T-helper 1 cell (primary cell): ENCODE data around the gene DLG2.

ENCODE experiments used
- DNase-seq, 5 donors: peaks; one replicate each; pipeline ENCODE4 v3.0.0-alpha.2; 2012 to 2020

DLG2 gene

DNA sequence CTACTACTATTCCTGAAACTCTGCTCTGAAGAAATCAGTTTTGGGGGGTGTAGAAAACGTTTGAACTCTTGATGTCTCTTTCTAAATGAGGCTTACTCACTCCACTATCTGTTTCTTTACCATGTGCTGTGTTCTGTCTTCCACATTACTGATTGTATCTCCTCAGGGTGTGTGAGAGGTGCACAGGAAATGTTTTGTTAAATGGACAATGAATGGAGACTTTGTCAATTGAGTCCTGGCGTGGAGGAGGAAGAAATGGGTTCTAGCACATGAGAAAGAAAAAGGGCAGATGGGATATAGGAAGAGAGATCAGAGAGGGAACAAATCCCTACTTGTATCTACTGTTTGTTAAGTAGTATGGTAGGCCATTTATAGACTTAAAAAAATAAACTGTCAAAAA, 1763.9 kb downstream of the DLG2 start:
- no peak for DNase-seq

DNA sequence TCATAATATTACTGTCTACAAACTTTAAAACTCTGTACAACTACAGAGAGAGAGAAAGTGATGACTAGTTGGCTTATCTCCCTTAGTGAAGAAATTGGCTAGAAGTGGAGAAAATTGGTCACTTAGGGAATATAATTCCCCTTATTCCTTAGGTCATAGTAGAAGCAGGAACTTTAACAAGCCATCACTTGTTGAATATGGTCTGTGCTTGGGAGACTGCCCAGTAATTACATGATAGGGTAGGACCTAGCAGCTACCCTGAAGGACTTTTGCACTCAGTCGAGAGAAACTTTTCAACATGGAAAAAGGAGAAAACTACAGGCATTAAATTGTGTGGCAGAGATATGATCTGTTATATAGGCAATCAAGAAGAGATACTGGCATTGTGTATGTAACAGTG, 1764.5 kb downstream of the DLG2 start:
- no peak for DNase-seq

DNA sequence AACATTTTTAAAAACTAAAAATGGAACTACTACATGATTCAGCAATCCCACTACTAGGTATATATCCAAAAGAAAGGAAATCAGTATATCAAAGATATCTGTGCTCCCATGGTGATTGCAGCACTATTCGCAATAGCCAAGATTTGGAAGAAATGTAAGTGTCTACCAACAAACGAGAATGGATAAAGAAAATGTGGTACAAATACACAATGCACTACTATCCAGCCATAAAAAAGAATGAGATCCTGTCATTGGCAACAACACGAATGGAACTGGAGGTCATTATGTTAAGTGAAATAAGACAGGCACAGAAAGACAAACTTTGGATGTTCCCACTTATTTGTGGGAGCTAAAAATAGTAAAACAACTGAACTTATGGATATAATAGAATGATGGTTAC, 1765.1 kb downstream of the DLG2 start:
- DNase-seq: no peak

DNA sequence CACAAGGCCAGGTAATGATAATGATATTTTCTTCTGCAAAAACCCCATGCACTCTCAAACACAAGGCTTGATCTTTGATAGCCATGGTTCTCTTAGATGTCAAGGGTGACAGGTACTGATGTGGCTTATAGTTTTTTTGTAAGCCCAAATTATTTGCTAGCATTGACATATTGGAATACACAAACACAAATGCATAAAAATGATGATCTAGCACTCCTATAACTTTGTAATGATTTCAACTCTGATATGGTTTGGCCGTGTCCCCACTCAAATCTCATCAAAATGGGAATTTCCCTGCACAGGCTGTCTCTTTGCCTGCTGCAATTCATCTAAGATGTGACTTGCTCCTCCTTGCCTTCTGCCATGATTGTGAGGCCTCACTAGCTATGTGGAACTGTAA, 1768.5 kb downstream of the DLG2 start:
- DNase-seq: no peak

DNA sequence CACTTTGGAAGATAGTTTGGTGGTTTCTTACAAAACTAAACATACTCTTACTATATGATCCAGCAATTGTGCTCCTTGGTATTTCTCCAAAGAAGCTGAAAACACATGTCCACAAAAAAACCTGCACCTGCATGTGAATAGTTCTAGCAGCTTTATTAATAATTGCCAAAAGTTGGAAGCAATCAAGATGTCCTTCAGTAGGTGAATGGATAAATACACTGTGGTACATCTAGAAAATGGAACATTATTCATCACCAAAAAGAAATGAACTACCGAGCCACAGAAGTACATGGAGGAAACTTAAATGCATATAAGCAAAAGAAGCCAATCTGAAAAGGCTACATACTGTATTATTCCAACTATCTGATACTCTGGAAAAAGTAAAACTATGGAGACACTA, 1771.9 kb downstream of the DLG2 start:
- no peak for DNase-seq

- DNase-seq: no peak
These were observed 1774.2 kb downstream of the DLG2 start for GRCh38 chr11:83852775-83853442.

- DNase-seq: no peak
These were observed 1775.1 kb downstream of the DLG2 start for GRCh38 chr11:83852012-83852411.

DNA sequence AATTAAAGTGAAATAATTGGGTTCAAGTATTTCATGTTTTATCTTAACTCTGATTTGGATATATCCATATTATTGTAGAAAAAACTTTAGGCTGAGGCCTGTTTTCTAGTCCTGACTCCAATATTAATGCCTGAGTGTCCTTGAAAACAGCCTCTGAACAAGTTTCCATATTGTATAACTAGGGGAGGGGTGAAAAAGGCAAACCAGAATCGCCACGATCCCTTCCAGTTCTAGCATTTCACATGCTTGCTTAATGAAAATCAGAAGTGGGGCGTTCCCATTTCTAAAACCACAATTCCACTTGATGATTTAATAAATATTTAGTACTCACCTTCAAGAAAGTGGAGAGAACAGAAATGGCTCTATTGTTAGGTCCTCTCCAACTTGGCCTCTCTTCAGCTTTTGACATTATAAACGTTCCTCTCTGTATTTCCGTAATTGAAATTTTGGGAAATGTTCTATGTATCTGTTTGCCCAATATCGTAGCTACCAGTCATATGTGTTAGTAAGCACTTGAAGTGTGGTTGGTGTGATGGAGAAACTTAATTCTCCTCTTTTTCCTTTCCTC, 1779.6 kb downstream of the DLG2 start:
- no peak for DNase-seq

DNA sequence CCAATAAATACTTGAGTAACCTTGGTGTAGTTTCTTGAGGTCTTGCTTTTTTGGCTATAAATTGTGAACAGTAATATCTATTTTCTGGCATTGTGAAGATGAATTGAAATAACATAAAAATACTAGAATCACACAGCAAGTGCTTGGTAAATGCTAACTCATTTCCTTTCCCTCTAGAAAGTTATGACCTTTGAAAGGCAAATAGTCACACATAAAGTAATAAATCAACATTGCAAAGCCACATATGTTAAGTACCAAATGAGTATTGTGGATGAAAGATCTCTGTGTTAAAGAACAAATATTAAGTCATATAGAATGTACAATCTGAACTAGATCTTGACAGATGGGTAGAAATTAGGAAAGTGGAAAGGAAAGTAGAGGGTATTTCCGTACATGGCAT, 1781.3 kb downstream of the DLG2 start:
- no peak for DNase-seq

DNA sequence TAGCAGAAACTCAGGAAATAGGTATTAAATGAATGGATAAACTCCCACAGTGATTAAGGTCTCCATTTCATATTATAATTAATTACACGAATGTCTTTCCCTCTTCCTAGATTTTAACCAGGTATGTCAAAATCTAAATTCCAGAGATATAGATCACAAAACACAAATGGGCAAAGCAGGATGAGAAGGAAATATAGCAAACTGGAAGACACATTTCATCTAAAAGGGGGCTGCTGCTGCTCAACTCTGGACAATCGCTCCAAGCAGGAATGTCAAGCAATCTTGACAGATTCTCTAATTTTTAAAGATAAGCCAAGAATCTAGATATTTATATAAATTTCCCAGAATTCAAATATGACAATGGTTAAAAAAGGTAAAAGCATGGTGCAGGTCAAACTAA, 1786.8 kb downstream of the DLG2 start:
- DNase-seq: no peak

DNA sequence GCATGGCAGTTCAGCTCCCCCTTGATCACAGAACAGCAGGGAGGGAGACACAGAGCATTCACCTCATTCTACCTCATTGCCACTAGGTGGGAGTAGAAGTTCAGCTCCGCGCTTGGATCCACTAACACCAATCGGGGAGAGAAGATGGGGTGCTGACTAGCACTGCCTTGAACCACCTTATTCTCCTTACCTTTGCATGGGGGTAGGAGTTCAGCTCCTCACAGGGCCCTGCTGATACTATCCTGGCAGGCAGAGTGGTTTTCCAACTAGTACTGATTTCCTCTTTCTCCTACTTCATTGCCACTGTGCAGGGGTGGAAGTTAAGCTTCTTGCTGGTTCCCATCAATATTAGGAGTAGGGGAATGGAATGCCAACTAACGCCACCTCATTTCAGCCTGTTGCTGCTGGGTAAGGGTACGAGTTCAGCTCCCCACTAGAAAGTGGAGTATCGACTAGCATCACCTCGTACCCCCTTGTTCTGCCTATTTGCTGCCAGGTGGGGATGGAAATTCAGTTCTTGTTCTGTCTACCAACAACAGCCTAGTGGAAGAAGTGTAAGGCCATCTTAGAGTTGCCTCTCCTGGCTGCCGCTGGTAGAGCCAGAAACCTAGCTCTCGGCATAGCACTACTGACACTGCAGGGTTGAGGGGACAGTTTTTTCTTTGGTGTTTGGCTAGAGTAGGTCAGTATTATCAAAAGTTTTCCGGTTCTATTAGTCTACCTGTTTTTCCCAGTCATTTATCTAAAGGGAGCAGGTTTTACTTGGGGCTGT, 1790.1 kb downstream of the DLG2 start:
- peak in 1 of 5 donors; percentile 7 for DNase-seq

DNA sequence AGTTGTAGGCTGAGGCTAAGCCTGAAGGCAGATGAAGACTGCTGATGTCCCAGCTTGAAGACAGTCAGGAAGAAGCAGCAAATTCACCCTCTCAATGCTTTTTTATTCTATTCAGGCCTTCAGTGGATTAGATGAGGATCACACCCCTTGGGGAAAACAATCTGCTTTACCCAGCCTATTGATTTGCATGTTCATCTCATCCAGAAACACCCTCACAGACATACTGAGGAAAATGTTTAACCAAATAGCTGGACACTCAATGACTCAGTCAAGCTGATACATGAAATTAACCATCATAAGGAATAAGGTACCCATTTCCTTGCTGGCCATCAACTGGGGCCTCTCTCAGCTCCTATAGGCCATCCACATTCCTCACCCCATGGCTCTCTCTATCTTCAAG, 1791.1 kb downstream of the DLG2 start:
- no peak for DNase-seq

GRCh38 chr11:83835423-83835822, 1791.7 kb downstream of the DLG2 start:
- DNase-seq: no peak

DNA sequence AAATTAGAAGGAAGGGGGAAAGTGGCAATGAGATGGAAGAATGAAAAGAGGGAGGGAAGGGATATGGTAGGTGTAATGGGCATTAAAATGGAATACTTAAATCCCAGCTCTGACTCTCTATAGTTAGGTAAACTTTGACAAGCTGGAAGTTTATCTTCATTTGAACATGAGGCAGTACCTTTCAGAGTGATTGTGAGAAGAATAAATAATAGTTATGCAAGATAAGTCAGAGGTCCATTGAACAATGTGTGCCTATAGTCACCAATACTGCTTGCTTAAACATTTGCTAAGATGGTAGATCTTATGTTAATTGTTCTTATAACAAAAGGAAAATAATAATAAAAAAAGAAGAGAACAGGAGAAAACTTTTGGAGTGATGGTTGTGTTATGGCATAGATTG, 1795.2 kb downstream of the DLG2 start:
- DNase-seq: no peak

GRCh38 chr11:83827940-83828554, 1799.1 kb downstream of the DLG2 start:
- peak in 1 of 5 donors; percentile 7 for DNase-seq

GRCh38 chr11:83827520-83827919, 1799.6 kb downstream of the DLG2 start:
- no peak for DNase-seq

DNA sequence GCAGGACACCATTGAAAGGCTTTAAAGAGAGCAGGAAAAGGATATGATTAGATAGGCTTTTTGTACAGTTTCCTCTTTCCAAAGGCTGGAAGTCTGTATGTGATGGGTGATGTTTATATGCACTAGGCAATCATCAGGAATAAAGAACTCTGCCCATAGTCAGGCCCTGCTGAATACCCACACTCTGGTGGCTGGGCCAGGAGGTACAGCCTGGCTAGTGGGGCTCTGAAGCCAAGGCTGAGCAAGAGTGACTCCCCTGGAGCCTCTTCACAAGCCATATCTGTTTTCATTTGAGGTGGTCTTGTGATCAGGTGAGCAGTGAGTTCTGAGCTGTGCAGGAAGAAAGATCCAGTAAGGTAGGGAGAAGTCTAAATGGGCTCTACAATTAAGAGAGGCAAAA, 1801.1 kb downstream of the DLG2 start:
- no peak for DNase-seq

GRCh38 chr11:83823461-83824025, 1803.6 kb downstream of the DLG2 start:
- no peak for DNase-seq

- DNase-seq: no peak
These were observed 1807.1 kb downstream of the DLG2 start for GRCh38 chr11:83819931-83820549.

DNA sequence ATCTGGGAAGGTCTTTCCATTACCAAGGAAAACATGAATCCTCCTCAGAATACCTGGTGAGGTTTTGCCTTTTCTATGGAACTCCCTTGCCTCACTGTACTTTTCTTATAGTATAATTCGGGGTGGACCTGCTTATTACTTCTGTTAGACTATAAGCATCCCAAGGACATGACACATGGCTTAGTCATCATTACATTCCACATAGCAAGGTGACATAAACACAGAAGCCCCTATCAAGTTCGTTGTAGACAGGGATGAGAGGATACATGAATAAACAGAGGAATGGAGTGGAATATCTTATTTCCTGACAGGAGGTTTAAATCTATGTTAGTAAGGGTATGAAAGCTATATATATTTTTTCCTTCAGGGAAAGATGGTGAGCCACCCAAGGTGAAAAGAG, 1808.8 kb downstream of the DLG2 start:
- DNase-seq: no peak

- DNase-seq: peak in 1 of 5 donors; percentile 2
These were observed 1810.5 kb downstream of the DLG2 start for GRCh38 chr11:83816572-83817187.

- DNase-seq: no peak
These were observed 1811.4 kb downstream of the DLG2 start for GRCh38 chr11:83815736-83816135.
